Suprapubic skin (tissue), 4 donors: ENCODE results near the gene FAM117A. TPM values are rescaled to one million over a fixed set of nuclear protein-coding genes. Genes with fewer than 3 reads are reported as not detected.
A peak's percentile ranks its signal among the peaks of the same experiment; 100 is the strongest.

ENCODE experiments used
- DNase-seq, 2 donors: peaks; one replicate each; pipeline ENCODE4 v3.0.0-alpha.2; 2019; ENCODE audit warnings: low spot score in 2 of 2
- H3K27ac ChIP-seq: fragments of 200-600 bp; sonication (generic); one replicate; pipeline ENCODE4 v1.5.1; 2019
- H3K27me3 ChIP-seq: fragments of 200-600 bp; sonication (generic); one replicate; pipeline ENCODE4 v1.5.1; 2019
- H3K36me3 ChIP-seq: fragments of 200-600 bp; sonication (generic); one replicate; pipeline ENCODE4 v1.5.1; 2019
- H3K4me1 ChIP-seq: fragments of 200-600 bp; sonication (generic); one replicate; pipeline ENCODE4 v1.5.1; 2019
- H3K4me3 ChIP-seq: fragments of 200-600 bp; sonication (generic); one replicate; pipeline ENCODE4 v1.5.1; 2019; ENCODE audit warnings: mild to moderate bottlenecking
- H3K9me3 ChIP-seq: fragments of 200-600 bp; sonication (generic); one replicate; pipeline ENCODE4 v1.5.1; 2019
- EP300 ChIP-seq: sonication (generic); formaldehyde crosslinking; IDR thresholded peaks from one replicate; pipeline ENCODE4 v1.6.1; 2017; ENCODE audit warnings: antibody characterized with exemption
- POLR2A ChIP-seq, 2 donors: fragments of 450-650 bp; IDR thresholded peaks; one replicate each; pipeline ENCODE4 v1.6.1; 2017; ENCODE audit warnings: antibody characterized with exemption in 2 of 2, mild to moderate bottlenecking in 2 of 2, moderate library complexity in 2 of 2
- POLR2AphosphoS5 ChIP-seq, 3 donors: sonication (generic); formaldehyde crosslinking; IDR thresholded peaks; one replicate each; pipeline ENCODE4 v1.6.1; 2017; ENCODE audit warnings: antibody characterized with exemption in 3 of 3
- WGBS: methylation state at CpG from one replicate; pipeline ENCODE4 v1.1.5; 2018; 5-methylcytosine and 5-hydroxymethylcytosine counted together
- total RNA-seq, 4 donors: library from RNA; depleted of rRNA; stranded (reverse); fragments of >200 nt; gene quantifications; one replicate each; pipeline ENCODE4 v1.1.0, GENCODE V29; 2016
- TF ChIP-seq, protein P1 (sequence below), 2 donors: fragments of 200-600 bp in 1 of 2; fragments of 450-650 bp in 1 of 2; sonication (generic) in 1 of 2; IDR thresholded peaks; one replicate each; pipeline ENCODE4 v1.5.1; 2016 to 2019; ENCODE audit warnings: antibody characterized with exemption in 2 of 2, mild to moderate bottlenecking in 1 of 2, moderate library complexity in 1 of 2

The FAM117A gene
- total RNA-seq, 4 donors from 2014 or later = 24.2 to 47.3 (median 28.7) TPM

DNA sequence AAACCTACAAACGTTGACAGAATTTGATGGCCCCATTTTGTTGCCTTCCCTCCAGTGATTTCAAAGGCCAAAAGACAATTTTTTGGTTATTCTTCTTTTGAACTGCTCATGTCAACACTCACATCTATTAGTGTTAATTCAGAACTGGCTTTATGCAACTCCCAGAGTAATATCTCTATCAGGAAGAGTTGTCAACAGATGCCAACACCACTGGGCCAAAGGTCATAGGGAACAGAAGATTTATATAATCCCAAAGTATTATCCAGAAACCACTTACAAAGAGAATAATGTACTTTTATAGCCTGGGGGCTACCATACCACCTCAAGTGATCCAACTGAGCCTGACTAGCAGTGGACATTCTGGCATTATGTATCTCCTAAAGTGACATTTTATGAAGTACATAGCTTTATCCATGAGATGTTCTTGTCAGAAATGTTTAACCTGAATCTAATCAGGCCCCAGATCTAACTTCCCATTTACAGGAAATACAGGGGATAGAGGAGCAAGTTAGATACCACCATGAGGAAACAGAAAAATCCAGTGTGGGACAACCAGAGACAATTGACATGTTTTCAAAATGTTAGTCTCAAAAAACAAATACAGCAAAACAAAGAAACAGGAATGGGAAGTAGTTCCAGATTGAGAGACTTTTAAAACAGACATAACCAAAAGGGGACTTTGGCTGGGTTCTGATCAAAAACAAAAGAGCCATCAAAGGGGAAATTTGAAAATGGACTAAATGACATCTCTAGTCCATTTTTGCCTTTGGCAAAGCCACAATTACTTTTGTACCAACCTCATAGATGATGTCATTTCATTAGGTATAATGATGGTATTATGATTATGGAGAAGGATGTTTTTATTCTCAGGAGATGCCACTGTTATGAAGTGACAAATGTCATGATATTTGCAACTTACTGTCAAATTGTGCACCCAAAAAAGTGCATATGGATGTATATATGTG, 18.5 kb downstream of the FAM117A start:
- Histone ChIP-seq H3K9me3 (no peaks in the 10 kb centered on the region), H3K4me1 (peaks cover 29% of the 10 kb centered on the region), H3K4me3 (no peak overlapping the region), H3K36me3 (no peaks in the 10 kb centered on the region), H3K27me3 (no peaks in the 10 kb centered on the region), H3K27ac (no peak overlapping the region)
- TF ChIP-seq, protein P1, sequence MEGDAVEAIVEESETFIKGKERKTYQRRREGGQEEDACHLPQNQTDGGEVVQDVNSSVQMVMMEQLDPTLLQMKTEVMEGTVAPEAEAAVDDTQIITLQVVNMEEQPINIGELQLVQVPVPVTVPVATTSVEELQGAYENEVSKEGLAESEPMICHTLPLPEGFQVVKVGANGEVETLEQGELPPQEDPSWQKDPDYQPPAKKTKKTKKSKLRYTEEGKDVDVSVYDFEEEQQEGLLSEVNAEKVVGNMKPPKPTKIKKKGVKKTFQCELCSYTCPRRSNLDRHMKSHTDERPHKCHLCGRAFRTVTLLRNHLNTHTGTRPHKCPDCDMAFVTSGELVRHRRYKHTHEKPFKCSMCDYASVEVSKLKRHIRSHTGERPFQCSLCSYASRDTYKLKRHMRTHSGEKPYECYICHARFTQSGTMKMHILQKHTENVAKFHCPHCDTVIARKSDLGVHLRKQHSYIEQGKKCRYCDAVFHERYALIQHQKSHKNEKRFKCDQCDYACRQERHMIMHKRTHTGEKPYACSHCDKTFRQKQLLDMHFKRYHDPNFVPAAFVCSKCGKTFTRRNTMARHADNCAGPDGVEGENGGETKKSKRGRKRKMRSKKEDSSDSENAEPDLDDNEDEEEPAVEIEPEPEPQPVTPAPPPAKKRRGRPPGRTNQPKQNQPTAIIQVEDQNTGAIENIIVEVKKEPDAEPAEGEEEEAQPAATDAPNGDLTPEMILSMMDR (IDR thresholded peaks at IDR 0.05) = no peak
- TF ChIP-seq POLR2A (IDR thresholded peaks at IDR 0.05) (no peak), EP300 (no peak), POLR2AphosphoS5 (IDR thresholded peaks at IDR 0.05) (no peak)
- 83% methylated on average over 1 of the region's 1 CpG for WGBS
- DNase-seq = no peak

DNA sequence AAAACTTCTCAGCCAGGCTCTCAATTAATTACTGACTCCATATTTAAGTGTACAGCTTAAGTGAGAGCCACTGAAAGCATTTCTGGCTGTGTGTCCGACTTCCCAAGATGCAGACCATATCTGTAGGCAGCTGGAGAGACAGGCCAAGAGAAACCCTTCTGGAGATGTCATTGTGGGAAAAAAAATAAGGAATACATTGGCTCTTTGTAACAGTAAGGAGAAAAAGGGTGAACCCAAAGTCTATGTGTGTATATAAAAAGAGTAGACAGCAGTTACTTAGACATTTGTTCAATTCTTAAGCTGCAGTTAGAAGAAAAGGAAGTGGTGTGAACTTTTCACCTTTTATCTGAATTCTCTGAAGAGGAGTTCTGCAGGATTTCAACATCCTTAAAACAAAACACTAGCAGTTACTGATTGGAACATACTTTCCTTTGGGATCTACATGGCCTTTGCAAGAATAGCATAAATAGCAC, 21.7 kb downstream of the FAM117A start:
- H3K4me1 ChIP-seq = peaks cover 50% of the 10 kb centered on the region
- peak overlapping the region; percentile 78 for H3K27ac ChIP-seq

DNA sequence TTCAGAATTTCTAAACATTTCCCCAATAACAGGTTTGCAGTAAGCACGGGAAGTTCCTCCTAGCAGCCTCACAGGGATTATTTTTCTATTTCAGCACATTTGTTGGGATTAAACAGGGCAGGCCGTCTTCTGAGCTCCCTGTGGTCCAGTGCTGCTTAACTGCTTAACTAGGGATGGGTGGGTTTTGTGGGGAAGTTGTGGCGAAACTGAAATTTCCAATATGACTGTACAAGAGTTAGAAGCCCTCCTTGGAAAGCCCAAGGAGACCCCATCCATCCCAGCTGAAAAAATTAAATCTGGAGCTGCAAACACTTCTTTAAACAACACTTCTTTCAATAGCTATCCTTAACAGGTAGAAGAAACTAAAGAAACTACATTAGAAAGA, 22.2 kb downstream of the FAM117A start:
- H3K27ac ChIP-seq = peak overlapping the region; percentile 78
- H3K9me3 ChIP-seq = no peaks in the 10 kb centered on the region
- no peak overlapping the region for H3K4me3 ChIP-seq
- no peaks in the 10 kb centered on the region for H3K36me3 ChIP-seq
- DNase-seq = no peak
- H3K27me3 ChIP-seq = no peaks in the 10 kb centered on the region
- TF ChIP-seq POLR2A (IDR thresholded peaks at IDR 0.05) (no peak), EP300 (no peak), POLR2AphosphoS5 (IDR thresholded peaks at IDR 0.05) (no peak)
- TF ChIP-seq, protein P1 (IDR thresholded peaks at IDR 0.05) = no peak
- peaks cover 50% of the 10 kb centered on the region for H3K4me1 ChIP-seq
- 31% methylated on average over 3 of the region's 3 CpGs for WGBS

More for the DNA sequence above, 21.7 kb downstream of the FAM117A start:
- TF ChIP-seq POLR2AphosphoS5 (IDR thresholded peaks at IDR 0.05) (no peak), EP300 (no peak), POLR2A (IDR thresholded peaks at IDR 0.05) (no peak)
- TF ChIP-seq, protein P1 (IDR thresholded peaks at IDR 0.05) = no peak
- Histone ChIP-seq H3K9me3 (no peaks in the 10 kb centered on the region), H3K4me3 (no peak overlapping the region), H3K36me3 (no peaks in the 10 kb centered on the region), H3K27me3 (no peaks in the 10 kb centered on the region)
- no peak for DNase-seq
- 58% methylated on average over 1 of the region's 1 CpG for WGBS

DNA sequence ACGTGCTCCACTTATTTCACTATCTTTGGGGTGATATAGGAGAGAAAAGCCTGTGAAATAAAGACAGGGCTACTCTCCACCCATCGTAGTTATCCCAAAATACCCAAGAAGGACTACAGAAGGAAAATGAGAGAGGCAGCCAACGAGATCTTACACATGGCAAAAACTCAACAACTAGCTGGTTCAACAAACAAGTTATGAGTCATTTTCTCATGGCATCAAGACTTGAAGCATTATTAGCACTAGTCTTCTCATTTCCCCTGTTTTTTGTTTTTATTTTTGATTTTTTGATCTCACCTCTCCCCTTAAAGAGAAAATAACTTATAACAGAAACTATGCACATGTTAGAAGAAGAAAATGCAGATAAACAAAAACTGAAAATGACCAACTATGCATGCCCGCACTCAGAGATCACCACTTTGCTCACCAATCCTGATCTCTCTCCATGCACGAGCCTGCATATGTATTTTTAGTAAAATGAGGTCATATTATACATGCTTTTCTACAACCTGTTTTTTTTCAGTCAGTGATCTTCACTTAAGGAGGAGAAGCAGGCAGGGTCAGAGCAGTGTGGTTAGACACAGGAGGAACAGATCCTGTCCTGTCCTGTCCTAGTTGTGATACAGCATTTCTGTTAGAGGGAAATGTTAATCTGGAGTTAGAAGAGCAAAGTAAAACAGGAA, 22.8 kb downstream of the FAM117A start:
- H3K36me3 ChIP-seq = no peaks in the 10 kb centered on the region
- H3K4me3 ChIP-seq = no peak overlapping the region
- TF ChIP-seq, protein P1 (IDR thresholded peaks at IDR 0.05) = no peak
- no peak for TF ChIP-seq EP300
- TF ChIP-seq POLR2A (IDR thresholded peaks at IDR 0.05) = no peak
- H3K27ac ChIP-seq = peak overlapping the region; percentile 78
- WGBS = 28% methylated on average over 5 of the region's 5 CpGs
- H3K4me1 ChIP-seq = peaks cover 50% of the 10 kb centered on the region
- no peaks in the 10 kb centered on the region for H3K27me3 ChIP-seq
- no peak for DNase-seq
- no peaks in the 10 kb centered on the region for H3K9me3 ChIP-seq
